DOHH2 (cell line): ENCODE results near the gene PITRM1.

ENCODE experiments used
- H3F3A ChIP-seq: fragments of 200-600 bp; sonication (generic), shearing (Covaris generic); 2 replicates; pipeline ENCODE4 v1.6.0; 2016; ENCODE audit warnings: antibody characterized with exemption, mild to moderate bottlenecking; ENCODE audit not compliant: control insufficient read depth, insufficient read depth
- H3K27ac ChIP-seq: fragments of 200-600 bp; sonication (generic); 2 replicates; pipeline ENCODE4 v1.5.1; 2014; ENCODE audit warnings: low read depth, mild to moderate bottlenecking, low read length, moderate library complexity
- H3K27me3 ChIP-seq: fragments of 200-600 bp; sonication (generic); 2 replicates; pipeline ENCODE4 v1.6.1; 2014; ENCODE audit warnings: mild to moderate bottlenecking, low read length, mixed read lengths; ENCODE audit not compliant: control insufficient read depth
- H3K36me3 ChIP-seq: fragments of 200-600 bp; sonication (generic); 2 replicates; pipeline ENCODE4 v1.6.1; 2014; ENCODE audit warnings: mild to moderate bottlenecking, low read length, moderate library complexity, mixed read lengths; ENCODE audit not compliant: control insufficient read depth
- H3K4me1 ChIP-seq: fragments of 200-600 bp; sonication (generic); 2 replicates; pipeline ENCODE4 v1.6.1; 2014; ENCODE audit warnings: mild to moderate bottlenecking, low read length, mixed read lengths; ENCODE audit not compliant: control insufficient read depth
- H3K4me2 ChIP-seq: fragments of 200-600 bp; sonication (generic); 2 replicates; pipeline ENCODE4 v1.6.0; 2014; ENCODE audit warnings: mild to moderate bottlenecking, low read length, moderate library complexity
- H3K4me3 ChIP-seq: fragments of 200-600 bp; sonication (generic); 2 replicates; pipeline ENCODE4 v1.5.1; 2014; ENCODE audit warnings: mild to moderate bottlenecking, low read length, mixed read lengths
- H3K79me2 ChIP-seq: fragments of 200-600 bp; sonication (generic); 2 replicates; pipeline ENCODE4 v1.6.1; 2014; ENCODE audit warnings: mild to moderate bottlenecking, low read length, mixed read lengths; ENCODE audit not compliant: control insufficient read depth
- H3K9me2 ChIP-seq: fragments of 200-600 bp; sonication (generic); replicated peaks from 2 replicates; pipeline ENCODE4 v1.6.1; 2014; ENCODE audit warnings: mild to moderate bottlenecking, low read length, mixed read lengths; ENCODE audit not compliant: control insufficient read depth
- H3K9me3 ChIP-seq: fragments of 200-600 bp; sonication (generic); 2 replicates; pipeline ENCODE4 v1.6.1; 2014; ENCODE audit warnings: antibody characterized with exemption, low read length, mixed read lengths; ENCODE audit not compliant: control insufficient read depth, insufficient read depth
- H4K20me1 ChIP-seq: fragments of 200-600 bp; sonication (generic); 2 replicates; pipeline ENCODE4 v1.6.0; 2014; ENCODE audit warnings: low read depth, mild to moderate bottlenecking, antibody characterized with exemption, low read length, moderate library complexity; ENCODE audit not compliant: control insufficient read depth, insufficient read depth
- EZH2phosphoT487 ChIP-seq: fragments of 200-600 bp; sonication (generic); IDR thresholded peaks from 2 replicates; pipeline ENCODE4 v1.6.1; 2017; ENCODE audit warnings: borderline replicate concordance, mild to moderate bottlenecking, antibody characterized with exemption, low read length, moderate library complexity, mixed read lengths
- TF ChIP-seq, protein P1 (sequence below): fragments of 200-600 bp; sonication (generic); IDR thresholded peaks from one replicate; pipeline ENCODE4 v1.5.1; 2014; ENCODE audit warnings: antibody characterized with exemption, mild to moderate bottlenecking, low read depth, low read length; ENCODE audit not compliant: poor library complexity, severe bottlenecking

PITRM1 gene

DNA sequence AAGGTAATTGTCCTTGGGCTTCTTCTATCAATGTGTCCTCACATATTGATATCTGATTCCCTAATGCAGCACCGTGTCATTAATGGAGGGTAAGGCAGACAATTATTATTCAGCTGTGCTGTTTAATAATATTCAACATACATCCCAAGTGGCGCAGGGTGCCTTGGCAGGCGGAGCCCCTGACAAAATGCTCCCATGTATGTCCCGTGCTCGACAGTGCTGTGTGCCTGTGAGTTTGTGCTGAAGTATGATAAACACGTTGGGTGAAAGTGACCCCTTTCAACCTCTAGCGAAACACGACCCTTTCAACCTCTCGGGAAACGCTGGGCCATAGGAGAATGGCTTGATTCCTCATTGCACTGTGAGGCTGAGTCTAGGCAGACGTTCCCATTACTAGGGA is 73.9 kb downstream of the PITRM1 start:
- Histone ChIP-seq H3K4me1 (no peaks in the 10 kb centered on the region), H3K79me2 (peaks cover 76% of the 10 kb centered on the region), H4K20me1 (peaks cover 35% of the 10 kb centered on the region; the same call in 1 of the 2 replicates), H3K27me3 (no peaks in the 10 kb centered on the region), H3K9me2 (no peaks in the 10 kb centered on the region), H3K4me3 (no peak overlapping the region), H3K27ac (no peak overlapping the region), H3F3A (no peaks in the 10 kb centered on the region; the same call in 1 of the 2 replicates), H3K9me3 (no peaks in the 10 kb centered on the region), H3K36me3 (peaks cover 84% of the 10 kb centered on the region), H3K4me2 (no peak overlapping the region)
- TF ChIP-seq EZH2phosphoT487, result no peak
- TF ChIP-seq, protein P1, sequence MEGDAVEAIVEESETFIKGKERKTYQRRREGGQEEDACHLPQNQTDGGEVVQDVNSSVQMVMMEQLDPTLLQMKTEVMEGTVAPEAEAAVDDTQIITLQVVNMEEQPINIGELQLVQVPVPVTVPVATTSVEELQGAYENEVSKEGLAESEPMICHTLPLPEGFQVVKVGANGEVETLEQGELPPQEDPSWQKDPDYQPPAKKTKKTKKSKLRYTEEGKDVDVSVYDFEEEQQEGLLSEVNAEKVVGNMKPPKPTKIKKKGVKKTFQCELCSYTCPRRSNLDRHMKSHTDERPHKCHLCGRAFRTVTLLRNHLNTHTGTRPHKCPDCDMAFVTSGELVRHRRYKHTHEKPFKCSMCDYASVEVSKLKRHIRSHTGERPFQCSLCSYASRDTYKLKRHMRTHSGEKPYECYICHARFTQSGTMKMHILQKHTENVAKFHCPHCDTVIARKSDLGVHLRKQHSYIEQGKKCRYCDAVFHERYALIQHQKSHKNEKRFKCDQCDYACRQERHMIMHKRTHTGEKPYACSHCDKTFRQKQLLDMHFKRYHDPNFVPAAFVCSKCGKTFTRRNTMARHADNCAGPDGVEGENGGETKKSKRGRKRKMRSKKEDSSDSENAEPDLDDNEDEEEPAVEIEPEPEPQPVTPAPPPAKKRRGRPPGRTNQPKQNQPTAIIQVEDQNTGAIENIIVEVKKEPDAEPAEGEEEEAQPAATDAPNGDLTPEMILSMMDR, result no peak

DNA sequence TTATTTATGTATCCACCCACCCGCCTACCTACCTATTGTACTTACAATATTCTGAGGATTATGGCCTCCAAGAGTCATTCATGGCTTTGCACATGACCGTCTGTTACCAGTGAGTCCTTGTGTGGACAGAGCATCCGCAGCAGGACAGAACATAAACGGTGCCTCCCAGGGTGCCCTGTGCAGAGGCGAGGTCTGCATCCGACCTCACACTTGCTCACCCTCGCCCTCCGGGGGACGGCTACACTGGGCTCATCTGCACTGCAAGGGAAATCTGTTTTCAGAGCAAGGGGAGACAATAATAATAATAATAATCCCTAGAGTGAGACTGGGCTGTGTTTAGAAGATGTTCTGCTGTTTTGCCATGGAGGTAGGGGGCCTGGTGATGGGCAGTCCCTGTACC is 75.4 kb downstream of the PITRM1 start:
- H3K36me3 ChIP-seq, result peaks cover 85% of the 10 kb centered on the region

DNA sequence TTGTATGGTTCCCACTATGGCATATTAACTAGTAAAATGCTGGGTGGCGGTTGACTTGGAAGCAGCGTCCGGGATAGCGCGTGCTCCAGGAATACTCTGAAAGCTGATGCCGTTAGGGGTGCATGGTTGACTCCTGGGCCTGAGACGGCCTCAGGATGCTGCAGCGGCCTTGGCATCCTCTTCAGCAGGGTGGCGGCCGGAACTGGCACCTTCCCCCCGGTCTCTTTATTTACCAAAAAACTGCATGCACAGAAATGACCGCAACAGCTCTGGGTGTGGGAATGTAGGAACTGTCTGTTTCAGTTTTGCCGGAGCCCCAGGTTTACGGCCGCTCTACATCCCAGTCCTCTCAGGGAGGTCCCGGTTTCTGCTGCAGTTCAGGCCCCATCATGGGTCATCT is 76.4 kb downstream of the PITRM1 start:
- Histone ChIP-seq H3K27me3 (no peaks in the 10 kb centered on the region), H3K9me3 (no peaks in the 10 kb centered on the region), H3K4me1 (peaks cover 2% of the 10 kb centered on the region; the same call in 1 of the 2 replicates), H3K4me2 (no peak overlapping the region), H3K79me2 (peaks cover 94% of the 10 kb centered on the region), H3K27ac (no peak overlapping the region), H4K20me1 (peaks cover 43% of the 10 kb centered on the region), H3K9me2 (no peaks in the 10 kb centered on the region), H3K36me3 (peaks cover 88% of the 10 kb centered on the region), H3K4me3 (no peak overlapping the region), H3F3A (no peaks in the 10 kb centered on the region; the same call in 1 of the 2 replicates)
- no peak for TF ChIP-seq EZH2phosphoT487
- TF ChIP-seq, protein P1, result no peak

More for the DNA sequence above, 75.4 kb downstream of the PITRM1 start:
- H3K9me2 ChIP-seq, result no peaks in the 10 kb centered on the region
- H3K4me1 ChIP-seq, result peaks cover 2% of the 10 kb centered on the region; the same call in 1 of the 2 replicates
- peaks cover 37% of the 10 kb centered on the region; the same call in 1 of the 2 replicates for H4K20me1 ChIP-seq
- H3K9me3 ChIP-seq, result no peaks in the 10 kb centered on the region
- no peak overlapping the region for H3K4me3 ChIP-seq
- TF ChIP-seq, protein P1, result no peak
- no peak for TF ChIP-seq EZH2phosphoT487
- no peaks in the 10 kb centered on the region for H3K27me3 ChIP-seq
- H3K27ac ChIP-seq, result no peak overlapping the region
- no peaks in the 10 kb centered on the region; the same call in 1 of the 2 replicates for H3F3A ChIP-seq
- no peak overlapping the region for H3K4me2 ChIP-seq
- peaks cover 87% of the 10 kb centered on the region for H3K79me2 ChIP-seq
